ENCODE data around the gene KCNQ1. TPM values are rescaled to one million over a fixed set of nuclear protein-coding genes. Genes with fewer than 3 reads are reported as not detected.

The KCNQ1 gene, protein sequence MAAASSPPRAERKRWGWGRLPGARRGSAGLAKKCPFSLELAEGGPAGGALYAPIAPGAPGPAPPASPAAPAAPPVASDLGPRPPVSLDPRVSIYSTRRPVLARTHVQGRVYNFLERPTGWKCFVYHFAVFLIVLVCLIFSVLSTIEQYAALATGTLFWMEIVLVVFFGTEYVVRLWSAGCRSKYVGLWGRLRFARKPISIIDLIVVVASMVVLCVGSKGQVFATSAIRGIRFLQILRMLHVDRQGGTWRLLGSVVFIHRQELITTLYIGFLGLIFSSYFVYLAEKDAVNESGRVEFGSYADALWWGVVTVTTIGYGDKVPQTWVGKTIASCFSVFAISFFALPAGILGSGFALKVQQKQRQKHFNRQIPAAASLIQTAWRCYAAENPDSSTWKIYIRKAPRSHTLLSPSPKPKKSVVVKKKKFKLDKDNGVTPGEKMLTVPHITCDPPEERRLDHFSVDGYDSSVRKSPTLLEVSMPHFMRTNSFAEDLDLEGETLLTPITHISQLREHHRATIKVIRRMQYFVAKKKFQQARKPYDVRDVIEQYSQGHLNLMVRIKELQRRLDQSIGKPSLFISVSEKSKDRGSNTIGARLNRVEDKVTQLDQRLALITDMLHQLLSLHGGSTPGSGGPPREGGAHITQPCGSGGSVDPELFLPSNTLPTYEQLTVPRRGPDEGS
- 10 to 100 TPM; 14.7 to 46.4 (median 41.4) TPM for total RNA-seq
- 10 to 100 TPM; 15.8 to 20.9 TPM for polyA plus RNA-seq
- 51.3 reads per million, percentile 72 among the genes with 10 or more reads in this experiment for total RNA-seq

DNA sequence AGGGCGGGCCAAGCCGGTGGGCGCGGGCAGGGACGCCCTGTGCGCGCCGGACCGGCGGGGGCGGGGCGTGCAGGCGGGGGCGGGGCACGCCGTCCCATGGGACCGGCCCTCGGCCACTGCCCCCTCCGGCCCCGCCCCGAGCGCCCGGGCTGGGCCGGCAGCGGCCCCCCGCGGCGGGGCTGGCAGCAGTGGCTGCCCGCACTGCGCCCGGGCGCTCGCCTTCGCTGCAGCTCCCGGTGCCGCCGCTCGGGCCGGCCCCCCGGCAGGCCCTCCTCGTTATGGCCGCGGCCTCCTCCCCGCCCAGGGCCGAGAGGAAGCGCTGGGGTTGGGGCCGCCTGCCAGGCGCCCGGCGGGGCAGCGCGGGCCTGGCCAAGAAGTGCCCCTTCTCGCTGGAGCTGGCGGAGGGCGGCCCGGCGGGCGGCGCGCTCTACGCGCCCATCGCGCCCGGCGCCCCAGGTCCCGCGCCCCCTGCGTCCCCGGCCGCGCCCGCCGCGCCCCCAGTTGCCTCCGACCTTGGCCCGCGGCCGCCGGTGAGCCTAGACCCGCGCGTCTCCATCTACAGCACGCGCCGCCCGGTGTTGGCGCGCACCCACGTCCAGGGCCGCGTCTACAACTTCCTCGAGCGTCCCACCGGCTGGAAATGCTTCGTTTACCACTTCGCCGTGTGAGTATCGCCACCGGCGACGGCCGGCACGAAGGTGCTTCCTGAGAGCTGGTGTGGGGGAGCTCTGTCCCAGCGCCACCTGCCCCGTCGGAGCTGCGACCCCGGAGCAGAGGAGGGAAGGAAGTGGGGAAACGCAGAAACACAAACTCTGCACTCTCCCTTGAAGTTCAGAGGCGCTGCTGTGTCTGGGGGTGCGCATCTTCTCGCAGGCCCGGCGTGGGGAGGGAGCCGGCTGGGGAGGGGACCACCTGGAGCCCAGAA, at the start of gene KCNQ1:
Gene KCNQ1, plus strand, starts transcription at position 188 of the 925 bp plus-strand sequence. Its CDS starts 91 bp downstream, at position 279.
- Mint-ChIP-seq H3K9me3 (peaks cover 0 to 2% (median 0%) of the 10 kb centered on the region in 11 donors), H3K4me1 (peaks cover 22 to 53% (median 41%) of the 10 kb centered on the region in 7 donors), H3K36me3 (peaks cover 0 to 3% (median 0%) of the 10 kb centered on the region in 5 donors), H3K27ac (peak within 1 kb of the TSS; percentile 73 to 92 (median 89)), H3K27me3 (peaks cover 0 to 20% (median 0%) of the 10 kb centered on the region in 5 donors), H3K4me3 (peak within 1 kb of the TSS; percentile 93 to 99 (median 96))
- Histone ChIP-seq H3K9me3 (ENCODE audit: control insufficient read depth in 2 of 3, low read length in 3 of 3) (no peaks in the 10 kb centered on the region), H3K27ac (ENCODE audit: low read depth, low read length) (peak within 1 kb of the TSS; percentile 52), H3K27me3 (ENCODE audit: control insufficient read depth in 2 of 2, insufficient read depth in 2 of 2, low read length in 2 of 2) (no peaks in the 10 kb centered on the region), H3K4me1 (ENCODE audit: control insufficient read depth in 2 of 2, insufficient read depth in 2 of 2, low read length in 2 of 2) (peaks cover 22 to 56% of the 10 kb centered on the region in 2 donors), H3K4me3 (ENCODE audit: low read length) (peak within 1 kb of the TSS; percentile 71), H3K36me3 (ENCODE audit: control insufficient read depth in 2 of 3, insufficient read depth in 3 of 3, low read length in 3 of 3) (peaks cover 0 to 6% (median 0%) of the 10 kb centered on the region in 3 experiments)
- intact Hi-C loops (cut with micrococcal nuclease) = loop anchor here (1.0 to 5.0 kb wide), 8 partner anchors 22 to 612 kb away; partner anchors contain the start of genes CDKN1C (in 2 of the 2), TSSC4 (in 2 of the 2), CARS1 (in 1 of the 2) and NAP1L4 (in 1 of the 2)
- peak in 8 of 9 donors; percentile 26 to 75 (median 46) for DNase-seq
- ATAC-seq = peak; percentile 74
- ChIA-PET POLR2A (interaction anchor here (0.7 to 2.0 kb wide), 6 partner anchors 20 to 87 kb away, joined by 3 to 7 read pairs (median 4); partner anchors contain the start of gene TSSC4), CTCF (interaction anchor here (0.8 to 1.6 kb wide), 5 partner anchors 20 to 443 kb away, joined by 3 to 4 read pairs (median 3); no protein-coding TSS in a partner anchor)

DNA sequence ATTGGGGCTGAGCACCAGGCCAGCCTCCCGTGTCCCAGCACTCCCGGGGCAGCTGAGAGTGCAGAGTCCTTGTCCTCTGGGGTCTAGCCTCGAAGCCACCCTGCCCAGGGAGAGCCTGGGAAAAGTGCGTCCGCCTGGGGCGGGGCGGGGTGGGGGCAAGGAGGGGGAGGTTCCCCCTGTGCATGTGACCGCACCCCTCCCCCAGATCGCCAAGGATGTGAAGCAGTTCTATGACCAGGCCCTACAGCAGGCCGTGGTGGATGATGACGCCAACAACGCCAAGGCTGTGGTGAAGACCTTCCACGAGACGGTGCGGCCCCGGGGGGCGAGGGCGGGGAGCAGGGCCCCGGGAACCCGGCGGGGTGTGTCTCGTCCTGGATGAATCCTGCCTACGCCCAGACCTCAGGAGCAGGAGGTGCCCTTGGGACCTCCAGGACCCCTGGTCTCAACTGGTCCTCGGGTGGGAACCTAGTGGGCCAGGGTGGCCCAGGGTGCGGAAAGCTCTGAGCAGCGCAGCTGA, 49.5 kb upstream of the KCNQ1 start:
- Histone ChIP-seq H3K27ac (ENCODE audit: low read depth, low read length) (no peak overlapping the region), H3K9me3 (ENCODE audit: control insufficient read depth in 2 of 3, low read length in 3 of 3) (no peaks in the 10 kb centered on the region), H3K27me3 (ENCODE audit: control insufficient read depth in 2 of 2, insufficient read depth in 2 of 2, low read length in 2 of 2) (no peaks in the 10 kb centered on the region), H3K4me1 (ENCODE audit: control insufficient read depth in 2 of 2, insufficient read depth in 2 of 2, low read length in 2 of 2) (peaks cover 8 to 16% of the 10 kb centered on the region in 2 donors), H3K36me3 (ENCODE audit: control insufficient read depth in 2 of 3, insufficient read depth in 3 of 3, low read length in 3 of 3) (peaks cover 0 to 66% (median 2%) of the 10 kb centered on the region in 3 experiments), H3K4me3 (ENCODE audit: low read length) (no peak overlapping the region)
- intact Hi-C loops (cut with micrococcal nuclease) = no loop called here
- peaks cover 0 to 4% (median 0%) of the 10 kb centered on the region in 5 donors for H3K36me3 Mint-ChIP-seq
- POLR2A ChIA-PET = interaction anchor here (1.4 kb wide), 1 partner anchor 8 kb away, joined by 3 read pairs; no protein-coding TSS in a partner anchor
- no peaks in the 10 kb centered on the region for H3K9me3 Mint-ChIP-seq
- no peak overlapping the region for H3K4me3 Mint-ChIP-seq
- CTCF ChIA-PET = interaction anchor here (0.6 kb wide), 1 partner anchor 9 kb away, joined by 4 read pairs; no protein-coding TSS in a partner anchor
- H3K4me1 Mint-ChIP-seq = peaks cover 0 to 9% (median 6%) of the 10 kb centered on the region in 7 donors
- no peak overlapping the region for H3K27ac Mint-ChIP-seq
- no peak for ATAC-seq
- DNase-seq = no peak
- H3K27me3 Mint-ChIP-seq = no peaks in the 10 kb centered on the region

DNA sequence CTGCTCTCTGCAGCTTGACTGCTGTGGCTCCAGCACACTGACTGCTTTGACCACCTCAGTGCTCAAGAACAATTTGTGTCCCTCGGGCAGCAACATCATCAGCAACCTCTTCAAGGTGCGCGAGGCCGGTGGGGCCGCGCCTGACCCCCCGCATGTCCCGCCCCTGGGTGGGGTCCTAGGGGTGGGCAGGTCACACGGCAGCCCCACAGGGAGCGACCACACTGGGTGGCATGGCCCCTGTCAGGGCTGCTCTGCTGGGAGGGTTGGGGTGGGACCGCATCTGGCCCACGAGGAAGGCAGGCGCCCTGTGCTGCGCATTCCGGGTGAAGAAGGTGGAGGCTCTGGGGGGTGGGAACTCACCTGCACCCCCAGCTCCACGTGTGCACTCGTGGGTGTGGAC, 49.0 kb upstream of the KCNQ1 start:
- H3K4me3 Mint-ChIP-seq = no peak overlapping the region
- H3K36me3 Mint-ChIP-seq = peaks cover 0 to 4% (median 0%) of the 10 kb centered on the region in 5 donors
- H3K9me3 Mint-ChIP-seq = no peaks in the 10 kb centered on the region
- H3K27me3 Mint-ChIP-seq = peaks cover 0 to 2% (median 0%) of the 10 kb centered on the region in 5 donors
- CTCF ChIA-PET = interaction anchor here (0.6 kb wide), 1 partner anchor 10 kb away, joined by 4 read pairs; no protein-coding TSS in a partner anchor
- Histone ChIP-seq H3K4me1 (ENCODE audit: control insufficient read depth in 2 of 2, insufficient read depth in 2 of 2, low read length in 2 of 2) (peaks cover 8 to 13% of the 10 kb centered on the region in 2 donors), H3K9me3 (ENCODE audit: control insufficient read depth in 2 of 3, low read length in 3 of 3) (no peaks in the 10 kb centered on the region), H3K36me3 (ENCODE audit: control insufficient read depth in 2 of 3, insufficient read depth in 3 of 3, low read length in 3 of 3) (peaks cover 0 to 64% (median 2%) of the 10 kb centered on the region in 3 experiments), H3K27me3 (ENCODE audit: control insufficient read depth in 2 of 2, insufficient read depth in 2 of 2, low read length in 2 of 2) (no peaks in the 10 kb centered on the region), H3K27ac (ENCODE audit: low read depth, low read length) (no peak overlapping the region), H3K4me3 (ENCODE audit: low read length) (no peak overlapping the region)
- intact Hi-C loops (cut with micrococcal nuclease) = no loop called here
- DNase-seq (no peak), ATAC-seq (no peak)
- peaks cover 0 to 14% (median 6%) of the 10 kb centered on the region in 7 donors for H3K4me1 Mint-ChIP-seq
- POLR2A ChIA-PET = interaction anchor here (1.4 kb wide), 1 partner anchor 9 kb away, joined by 3 read pairs; no protein-coding TSS in a partner anchor
- H3K27ac Mint-ChIP-seq = peak overlapping the region in 1 of 9 donors; percentile 56

DNA sequence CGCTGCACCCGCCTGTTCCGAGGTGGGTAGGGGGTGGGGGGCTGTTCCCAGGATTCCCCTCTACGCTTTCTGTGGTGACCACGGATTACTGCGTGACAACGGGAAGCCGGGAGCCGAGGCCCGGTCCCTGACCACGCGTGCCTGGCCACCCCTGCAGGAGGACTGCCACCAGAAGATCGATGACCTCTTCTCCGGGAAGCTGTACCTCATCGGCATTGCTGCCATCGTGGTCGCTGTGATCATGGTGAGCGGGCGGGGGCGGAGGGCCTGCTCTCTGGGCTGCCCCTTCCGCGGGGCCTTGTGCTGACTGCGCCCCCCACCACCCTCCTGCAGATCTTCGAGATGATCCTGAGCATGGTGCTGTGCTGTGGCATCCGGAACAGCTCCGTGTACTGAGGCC, 48.3 kb upstream of the KCNQ1 start:
- no peak overlapping the region for H3K4me3 Mint-ChIP-seq
- ATAC-seq (no peak), DNase-seq (no peak)
- CTCF ChIA-PET = no interaction called here
- POLR2A ChIA-PET = interaction anchor here (1.4 kb wide), 1 partner anchor 9 kb away, joined by 3 read pairs; no protein-coding TSS in a partner anchor
- H3K4me1 Mint-ChIP-seq = peaks cover 0 to 19% (median 11%) of the 10 kb centered on the region in 7 donors
- peaks cover 0 to 4% (median 0%) of the 10 kb centered on the region in 5 donors for H3K36me3 Mint-ChIP-seq
- Histone ChIP-seq H3K4me3 (ENCODE audit: low read length) (no peak overlapping the region), H3K9me3 (ENCODE audit: control insufficient read depth in 2 of 3, low read length in 3 of 3) (no peaks in the 10 kb centered on the region), H3K36me3 (ENCODE audit: control insufficient read depth in 2 of 3, insufficient read depth in 3 of 3, low read length in 3 of 3) (peaks cover 0 to 61% (median 2%) of the 10 kb centered on the region in 3 experiments), H3K27ac (ENCODE audit: low read depth, low read length) (no peak overlapping the region), H3K27me3 (ENCODE audit: control insufficient read depth in 2 of 2, insufficient read depth in 2 of 2, low read length in 2 of 2) (no peaks in the 10 kb centered on the region), H3K4me1 (ENCODE audit: control insufficient read depth in 2 of 2, insufficient read depth in 2 of 2, low read length in 2 of 2) (peaks cover 12 to 18% of the 10 kb centered on the region in 2 donors)
- H3K9me3 Mint-ChIP-seq = no peaks in the 10 kb centered on the region
- intact Hi-C loops (cut with micrococcal nuclease) = no loop called here
- H3K27me3 Mint-ChIP-seq = peaks cover 0 to 2% (median 0%) of the 10 kb centered on the region in 5 donors
- no peak overlapping the region for H3K27ac Mint-ChIP-seq

DNA sequence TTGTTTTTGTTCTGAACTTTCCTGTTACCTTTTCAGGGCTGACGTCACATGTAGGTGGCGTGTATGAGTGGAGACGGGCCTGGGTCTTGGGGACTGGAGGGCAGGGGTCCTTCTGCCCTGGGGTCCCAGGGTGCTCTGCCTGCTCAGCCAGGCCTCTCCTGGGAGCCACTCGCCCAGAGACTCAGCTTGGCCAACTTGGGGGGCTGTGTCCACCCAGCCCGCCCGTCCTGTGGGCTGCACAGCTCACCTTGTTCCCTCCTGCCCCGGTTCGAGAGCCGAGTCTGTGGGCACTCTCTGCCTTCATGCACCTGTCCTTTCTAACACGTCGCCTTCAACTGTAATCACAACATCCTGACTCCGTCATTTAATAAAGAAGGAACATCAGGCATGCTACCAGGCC, 47.8 kb upstream of the KCNQ1 start:
- no peak overlapping the region for H3K4me3 ChIP-seq (ENCODE audit: low read length)
- DNase-seq = no peak
- no peak overlapping the region for H3K27ac ChIP-seq (ENCODE audit: low read depth, low read length)
- ChIA-PET CTCF (no interaction called here), POLR2A (no interaction called here)
- H3K9me3 ChIP-seq (ENCODE audit: control insufficient read depth in 2 of 3, low read length in 3 of 3) = no peaks in the 10 kb centered on the region
- H3K4me3 Mint-ChIP-seq = no peak overlapping the region
- H3K36me3 ChIP-seq (ENCODE audit: control insufficient read depth in 2 of 3, insufficient read depth in 3 of 3, low read length in 3 of 3) = peaks cover 0 to 58% (median 2%) of the 10 kb centered on the region in 3 experiments
- H3K27me3 Mint-ChIP-seq = peaks cover 0 to 2% (median 0%) of the 10 kb centered on the region in 5 donors
- H3K27me3 ChIP-seq (ENCODE audit: control insufficient read depth in 2 of 2, insufficient read depth in 2 of 2, low read length in 2 of 2) = no peaks in the 10 kb centered on the region
- peak overlapping the region in 4 of 9 donors; percentile 56 to 95 (median 69) for H3K27ac Mint-ChIP-seq
- no peaks in the 10 kb centered on the region for H3K9me3 Mint-ChIP-seq
- intact Hi-C loops (cut with micrococcal nuclease) = no loop called here
- peaks cover 17 to 23% of the 10 kb centered on the region in 2 donors for H3K4me1 ChIP-seq (ENCODE audit: control insufficient read depth in 2 of 2, insufficient read depth in 2 of 2, low read length in 2 of 2)
- peaks cover 0 to 4% (median 0%) of the 10 kb centered on the region in 5 donors for H3K36me3 Mint-ChIP-seq
- no peak for ATAC-seq
- H3K4me1 Mint-ChIP-seq = peaks cover 0 to 25% (median 15%) of the 10 kb centered on the region in 7 donors

Measured in naive thymus-derived CD4-positive, alpha-beta T cell (primary cell).